GM11168 (cell line): Measurements from ENCODE around the gene ALK.

Source experiments
- in situ Hi-C: fragments of 300-500 bp; cut with MboI; formaldehyde crosslinking; loops from one replicate; pipeline ENCODE4 v1.12.0; 2022; ENCODE audit warnings: low sequenced_read_pairs; ENCODE audit not compliant: unreplicated experiment

ALK gene

GRCh38 chr2:29921560-29921915 is at the start of gene ALK:
ALK (minus strand) TSS chr2:29921586; CDS start chr2:29920659, 927 bp downstream.
- in situ Hi-C loops, result loop anchor here (5.0 kb wide), 1 partner anchor 151 kb away; no protein-coding TSS in a partner anchor

GRCh38 chr2:29966266-29966665 is 44.9 kb upstream of the ALK start:
- in situ Hi-C loops, result no loop called here

GRCh38 chr2:29963972-29964570 is 42.7 kb upstream of the ALK start:
- in situ Hi-C loops, result no loop called here

DNA sequence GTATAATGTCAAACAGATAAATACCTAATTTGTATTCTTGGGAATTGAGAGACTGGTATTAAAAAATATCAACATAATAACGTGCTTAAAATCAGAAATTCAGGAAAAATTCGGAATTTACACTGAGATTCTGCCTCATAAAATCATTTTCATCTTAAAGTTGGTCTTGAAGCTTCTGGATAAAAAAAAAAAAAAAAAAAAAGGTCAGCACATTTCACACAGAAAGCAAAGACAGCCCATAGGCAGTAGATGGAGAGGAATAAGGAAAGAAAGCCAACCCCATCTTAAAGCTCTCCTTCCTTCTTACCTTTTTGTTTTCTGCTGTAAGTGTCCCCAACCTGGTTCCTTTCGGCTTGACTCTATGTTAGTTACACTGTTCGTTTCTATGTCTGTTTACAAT is 41.5 kb upstream of the ALK start:
- in situ Hi-C loops, result no loop called here

DNA sequence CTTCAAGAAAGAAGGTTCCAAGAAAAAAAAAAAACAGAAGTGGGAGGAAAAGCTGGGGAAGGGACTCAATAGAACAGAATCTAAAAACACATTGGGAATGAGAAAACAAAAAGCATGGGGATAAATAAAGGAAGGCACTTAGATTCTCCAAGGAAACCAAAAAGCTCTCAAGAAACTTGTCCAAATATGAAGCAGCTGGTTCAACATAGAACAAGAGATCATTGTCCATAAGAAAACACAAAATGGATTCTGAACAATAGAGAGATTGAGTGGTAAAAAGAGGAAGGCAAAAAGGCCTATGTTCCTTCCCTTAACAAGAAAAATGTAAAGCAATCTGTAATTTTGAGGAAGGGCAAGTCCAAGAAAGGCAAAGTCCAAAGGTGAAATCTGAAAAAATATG is 32.9 kb upstream of the ALK start:
- in situ Hi-C loops, result no loop called here

- in situ Hi-C loops, result no loop called here
Observed at GRCh38 chr2:29952973-29953372, 31.6 kb upstream of the ALK start.

GRCh38 chr2:29951576-29951975 is 30.2 kb upstream of the ALK start:
- in situ Hi-C loops, result no loop called here

DNA sequence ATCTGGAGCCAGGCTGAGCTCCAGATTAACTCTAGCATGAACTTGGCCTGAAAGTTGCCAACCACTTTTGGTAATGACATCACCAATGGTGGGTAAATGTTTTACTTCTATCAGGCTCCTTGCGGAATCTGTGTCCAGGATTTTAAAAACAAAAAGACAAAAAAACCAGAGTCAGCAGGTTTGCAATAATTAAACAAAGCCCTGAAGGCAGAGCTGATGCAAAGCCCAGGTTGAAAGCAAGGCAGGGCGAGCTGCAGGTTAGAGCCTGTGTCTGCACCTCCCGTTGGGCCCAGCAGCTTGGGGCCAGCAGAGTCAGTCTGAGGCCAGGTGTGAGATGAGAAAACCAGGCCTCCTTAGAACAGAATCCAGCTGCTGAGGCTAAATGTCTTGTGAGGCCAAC is 29.1 kb upstream of the ALK start:
- in situ Hi-C loops, result no loop called here

DNA sequence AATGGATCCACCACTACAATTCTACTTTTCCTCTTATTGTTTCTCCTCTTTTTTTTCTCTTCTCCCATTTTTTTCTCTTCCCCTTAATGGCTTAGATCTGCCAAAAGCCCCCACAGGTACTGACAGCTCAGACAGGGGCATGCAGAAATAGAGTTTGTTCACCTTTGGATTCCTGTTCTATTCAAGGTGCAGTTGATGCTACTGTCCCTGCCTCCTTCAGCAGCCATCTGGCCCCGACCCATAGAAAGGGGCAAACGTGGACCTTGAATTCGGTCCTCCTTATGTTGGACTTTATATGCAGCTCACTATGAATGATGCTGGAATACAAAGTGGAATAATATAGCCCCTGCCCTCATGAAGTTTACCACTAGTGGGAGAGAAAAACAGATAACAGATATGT is 27.7 kb upstream of the ALK start:
- in situ Hi-C loops, result no loop called here

DNA sequence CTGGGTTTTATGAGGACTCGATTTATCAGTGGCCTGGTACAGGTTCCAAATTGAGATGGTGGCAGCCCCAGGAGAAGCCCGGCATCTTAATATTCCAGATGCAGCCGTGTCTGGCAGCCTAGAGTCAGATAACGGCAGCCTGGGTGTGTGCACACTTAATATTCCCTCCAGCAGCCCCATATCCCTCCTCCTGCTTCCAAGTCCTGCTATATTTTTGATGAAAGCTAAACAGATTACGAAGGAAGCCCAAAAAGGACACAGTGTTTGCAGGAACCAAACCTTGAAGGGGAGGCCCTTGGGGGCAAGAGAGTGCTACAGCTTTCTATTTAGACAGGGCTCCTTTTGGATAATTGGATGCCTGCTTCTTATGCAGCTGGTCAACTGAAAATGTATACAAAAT is 25.1 kb upstream of the ALK start:
- in situ Hi-C loops, result no loop called here

- in situ Hi-C loops, result no loop called here
Observed at GRCh38 chr2:29942711-29943110, 21.3 kb upstream of the ALK start.

DNA sequence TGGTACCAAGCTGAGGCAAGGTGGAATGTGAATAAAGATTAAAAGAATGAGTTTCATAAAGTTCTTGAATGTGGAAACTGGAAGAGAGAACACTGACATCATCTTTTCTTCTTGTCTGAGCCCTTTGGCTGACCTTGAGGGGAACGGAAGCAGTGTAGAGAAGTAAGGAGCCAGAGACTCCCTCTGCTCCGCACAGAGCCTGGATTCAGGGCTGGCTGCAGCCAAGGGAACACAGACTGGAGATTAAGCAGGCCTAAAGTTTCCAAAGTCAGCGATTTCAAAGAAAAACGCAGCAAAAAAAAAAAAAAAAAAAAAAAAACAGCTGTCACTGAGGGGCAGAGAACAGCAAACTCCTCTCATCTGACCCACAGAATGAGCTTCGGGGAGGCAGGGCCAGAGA is 19.3 kb upstream of the ALK start:
- in situ Hi-C loops, result no loop called here

DNA sequence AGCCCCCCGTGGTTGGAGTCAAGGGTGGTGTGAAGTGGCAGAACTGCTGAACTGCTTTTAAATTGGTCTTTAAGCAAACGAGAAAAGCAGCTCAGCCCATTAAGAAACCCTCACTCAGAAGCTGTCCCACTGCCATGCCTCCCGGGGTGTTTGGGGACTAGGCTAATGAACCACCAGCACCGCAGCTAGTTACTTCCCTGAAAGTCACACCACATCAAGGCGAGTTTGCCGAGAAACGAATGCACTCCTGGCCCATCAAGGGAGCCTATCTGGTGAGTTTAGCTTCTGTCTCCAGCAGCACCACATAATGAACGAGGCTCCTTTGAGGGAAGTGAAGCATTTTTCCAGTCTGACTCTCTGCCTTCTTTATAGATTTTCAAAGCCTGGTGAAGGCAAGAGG is 14.6 kb upstream of the ALK start:
- in situ Hi-C loops, result no loop called here

DNA sequence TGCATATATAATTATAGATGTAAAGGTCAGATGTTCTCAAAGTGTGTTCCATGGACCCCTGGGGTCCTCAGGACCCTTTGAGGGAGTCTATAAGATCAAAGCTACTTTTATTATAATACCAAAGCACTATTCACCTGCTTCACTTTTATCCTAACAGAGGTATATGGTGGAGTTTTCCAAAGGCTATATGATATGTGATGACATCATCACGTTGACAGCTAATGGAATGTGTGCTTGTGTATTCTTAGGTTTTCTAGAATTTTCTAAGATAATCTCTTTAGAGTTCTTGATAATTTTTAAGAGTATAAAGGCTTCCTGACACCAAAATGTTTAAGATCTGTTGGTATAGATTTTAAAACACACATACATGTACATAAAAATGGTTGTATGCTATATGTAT is 10.4 kb upstream of the ALK start:
- in situ Hi-C loops, result no loop called here

- in situ Hi-C loops, result loop anchor here (5.0 kb wide), 1 partner anchor 149 kb away; no protein-coding TSS in a partner anchor
Observed at GRCh38 chr2:29923110-29923721, 1.8 kb upstream of the ALK start.

DNA sequence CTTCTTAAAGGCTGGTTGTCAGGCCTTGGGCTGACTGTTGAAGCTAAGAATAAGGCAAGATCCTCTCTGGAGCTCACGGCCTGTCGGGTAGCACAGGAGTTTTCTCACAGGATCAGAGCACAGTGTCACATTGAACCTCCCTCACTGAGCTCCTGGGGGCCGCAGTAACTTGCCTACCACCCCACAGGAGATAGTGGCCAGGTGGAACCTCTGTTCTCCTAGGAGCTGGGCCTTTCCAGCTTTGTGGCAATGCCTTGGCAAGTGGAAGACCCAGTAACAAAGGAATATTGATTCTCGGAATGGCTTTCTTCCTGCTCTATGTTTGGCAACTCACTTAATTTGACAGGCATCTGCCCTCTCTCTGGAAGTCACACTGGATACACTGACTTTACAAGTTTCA is 1.2 kb upstream of the ALK start:
- in situ Hi-C loops, result loop anchor here (5.0 kb wide), 1 partner anchor 150 kb away; no protein-coding TSS in a partner anchor

- in situ Hi-C loops, result loop anchor here (5.0 kb wide), 1 partner anchor 151 kb away; no protein-coding TSS in a partner anchor
Observed at GRCh38 chr2:29920631-29921559, 491 bp downstream of the ALK start.

DNA sequence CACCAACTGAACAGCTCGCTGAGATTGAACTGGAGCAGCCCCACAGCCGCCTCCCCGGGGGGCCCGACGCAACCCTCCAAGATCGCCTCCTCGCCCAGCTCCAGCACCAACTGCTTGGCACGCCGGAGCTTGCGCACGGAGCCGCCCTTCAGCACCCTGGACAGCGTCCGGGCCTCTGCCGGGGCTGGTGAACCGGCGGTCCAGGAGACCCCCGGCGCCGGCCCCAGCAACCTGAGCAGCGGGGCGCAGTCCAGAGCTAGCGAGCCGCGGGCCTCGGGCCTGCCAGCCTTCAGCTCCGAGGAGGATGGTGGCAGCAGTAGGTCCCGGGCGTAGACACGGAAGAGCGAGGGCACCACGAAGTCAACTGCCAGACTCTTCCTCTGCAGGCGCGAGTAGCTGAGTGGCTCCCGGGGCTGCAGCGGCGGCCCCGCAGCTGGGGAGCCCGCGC is 1.2 kb downstream of the ALK start:
- in situ Hi-C loops, result loop anchor here (5.0 kb wide), 1 partner anchor 152 kb away; no protein-coding TSS in a partner anchor

DNA sequence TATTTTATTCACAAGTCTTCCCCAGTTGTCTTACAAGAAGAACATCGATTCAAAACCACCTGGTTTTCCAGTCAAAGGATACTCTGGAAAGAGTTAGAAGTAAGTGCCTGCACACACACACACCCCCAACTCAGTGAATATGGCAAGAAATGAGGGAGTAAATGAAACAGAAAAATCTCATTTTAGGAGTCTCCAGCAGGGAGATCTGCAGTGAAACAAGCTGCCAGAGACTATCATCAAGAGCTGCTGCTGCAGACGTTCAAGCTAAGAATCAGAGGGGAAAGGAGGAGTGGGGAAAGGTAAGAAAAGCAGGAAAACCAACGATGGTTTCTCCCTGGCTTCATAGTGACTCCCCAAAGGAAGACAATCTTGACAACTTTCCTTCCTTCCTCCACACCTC is 2.4 kb downstream of the ALK start:
- in situ Hi-C loops, result no loop called here

- in situ Hi-C loops, result no loop called here
Observed at GRCh38 chr2:29917781-29918180, 3.6 kb downstream of the ALK start.

DNA sequence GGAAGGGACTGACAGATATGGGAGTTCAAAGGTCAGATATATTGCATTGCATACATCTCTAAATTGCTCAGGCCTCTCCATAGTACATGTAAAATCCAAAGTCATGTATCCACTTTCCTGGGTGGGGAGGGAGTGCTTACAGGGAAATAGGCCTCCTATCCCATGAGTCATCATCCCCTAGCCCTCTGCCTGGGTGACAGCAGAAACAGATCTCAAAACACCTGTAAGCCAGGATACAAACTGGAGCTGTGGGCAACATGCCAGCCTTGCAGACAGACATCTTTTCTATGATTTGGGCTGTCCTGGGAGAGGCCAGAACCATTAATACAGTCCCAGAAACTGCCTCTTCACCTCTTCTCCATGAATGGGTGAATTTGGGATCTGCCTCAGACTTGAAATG is 4.8 kb downstream of the ALK start:
- in situ Hi-C loops, result no loop called here
